ENCODE results near the gene IRGC. TPM values are rescaled to one million over a fixed set of nuclear protein-coding genes. Genes with fewer than 3 reads are reported as not detected.

Gene IRGC
- total RNA-seq, 1 experiment from 2014 or later, result not detected

GRCh38 chr19:43723588-43723987 lies 7.7 kb downstream of the IRGC start:
- H3K4me3 Mint-ChIP-seq, result no peak overlapping the region
- no peaks in the 10 kb centered on the region for H3K9me3 Mint-ChIP-seq
- no peaks in the 10 kb centered on the region for H3K27me3 Mint-ChIP-seq (ENCODE audit: low read depth)
- DNase-seq (ENCODE audit: low spot score) (no peak), ATAC-seq (no peak)
- POLR2A ChIA-PET, result no interaction called here
- 0 out of 2 replicates have a peak, but pooled peaks cover 2% of the 10 kb centered on the region for H3K36me3 Mint-ChIP-seq
- no peak overlapping the region for H3K27ac Mint-ChIP-seq
- CTCF ChIA-PET, result interaction anchor here (0.6 to 1.4 kb wide), 10 partner anchors 20 to 188 kb away, joined by 3 to 7 read pairs (median 4); partner anchors contain the start of genes PLAUR and ZNF428
- no peaks in the 10 kb centered on the region for H3K4me1 Mint-ChIP-seq
- TF ChIP-seq ZNF396 (CRISPR knock-in tag; IDR thresholded peaks at IDR 0.05; ENCODE audit: borderline replicate concordance) (no peak), CBFB (CRISPR knock-in tag; IDR thresholded peaks at IDR 0.05; ENCODE audit: low read depth) (no peak), FOXP1 (CRISPR knock-in tag; IDR thresholded peaks at IDR 0.05; ENCODE audit: borderline replicate concordance) (no peak), MXD4 (CRISPR knock-in tag; IDR thresholded peaks at IDR 0.05; ENCODE audit: borderline replicate concordance) (no peak), NR1H2 (CRISPR knock-in tag; IDR thresholded peaks at IDR 0.05) (no peak), ZNF219 (CRISPR knock-in tag; IDR thresholded peaks at IDR 0.05; ENCODE audit: borderline replicate concordance) (no peak), SMAD4 (CRISPR knock-in tag; IDR thresholded peaks at IDR 0.05) (no peak), HMGA2 (CRISPR knock-in tag; IDR thresholded peaks at IDR 0.05) (no peak), ZMAT4 (CRISPR knock-in tag; IDR thresholded peaks at IDR 0.05) (no peak)
- TF ChIP-seq, protein P1, sequence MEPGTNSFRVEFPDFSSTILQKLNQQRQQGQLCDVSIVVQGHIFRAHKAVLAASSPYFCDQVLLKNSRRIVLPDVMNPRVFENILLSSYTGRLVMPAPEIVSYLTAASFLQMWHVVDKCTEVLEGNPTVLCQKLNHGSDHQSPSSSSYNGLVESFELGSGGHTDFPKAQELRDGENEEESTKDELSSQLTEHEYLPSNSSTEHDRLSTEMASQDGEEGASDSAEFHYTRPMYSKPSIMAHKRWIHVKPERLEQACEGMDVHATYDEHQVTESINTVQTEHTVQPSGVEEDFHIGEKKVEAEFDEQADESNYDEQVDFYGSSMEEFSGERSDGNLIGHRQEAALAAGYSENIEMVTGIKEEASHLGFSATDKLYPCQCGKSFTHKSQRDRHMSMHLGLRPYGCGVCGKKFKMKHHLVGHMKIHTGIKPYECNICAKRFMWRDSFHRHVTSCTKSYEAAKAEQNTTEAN (CRISPR knock-in tag; IDR thresholded peaks at IDR 0.05), result no peak

DNA sequence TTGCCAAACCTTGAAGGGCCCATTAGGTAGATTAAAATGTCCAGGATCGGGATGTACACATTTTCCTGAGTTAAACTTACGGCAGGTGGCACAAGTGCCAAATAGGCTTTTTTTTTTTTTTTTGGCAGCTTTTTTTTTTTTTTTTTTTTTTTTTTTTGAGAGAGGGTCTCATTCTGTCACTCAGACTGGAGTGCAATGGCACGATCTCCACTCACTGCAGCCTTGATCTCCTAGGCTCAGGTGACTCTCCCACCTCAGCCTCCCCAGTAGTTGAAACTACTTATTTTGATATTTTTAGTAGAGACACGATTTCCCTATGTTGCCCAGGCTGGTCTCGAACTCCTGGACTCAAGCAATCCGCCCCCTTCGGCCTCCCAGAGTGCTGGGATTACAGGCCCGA lies 9.0 kb downstream of the IRGC start:
- ChIA-PET POLR2A (interaction anchor here (0.6 kb wide), 1 partner anchor 928 kb away, joined by 3 read pairs; no protein-coding TSS in a partner anchor), CTCF (interaction anchor here (0.6 to 2.5 kb wide), 6 partner anchors 21 to 85 kb away, joined by 3 to 17 read pairs (median 4); no protein-coding TSS in a partner anchor)

DNA sequence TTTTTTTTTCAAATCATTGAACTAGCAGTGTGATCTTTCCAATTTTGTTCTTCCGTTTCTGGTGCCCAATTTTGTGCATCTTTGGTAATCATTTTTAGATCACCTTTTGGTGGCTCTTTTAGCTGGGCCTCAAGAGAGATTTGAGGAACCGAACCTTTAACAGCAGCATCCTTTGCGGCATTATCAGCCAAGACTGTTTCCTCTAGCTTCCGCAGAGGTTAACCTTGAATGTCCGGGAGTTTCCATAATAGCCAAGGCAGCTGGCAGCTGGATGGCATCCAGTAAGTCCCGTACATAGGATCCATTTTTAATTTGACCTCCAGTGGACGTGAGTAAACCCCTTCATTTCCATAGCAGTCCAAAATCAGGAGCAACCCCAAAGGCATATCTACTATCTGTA lies 9.6 kb downstream of the IRGC start:
- ChIA-PET CTCF (interaction anchor here (0.7 to 2.5 kb wide), 7 partner anchors 21 to 84 kb away, joined by 3 to 17 read pairs (median 3); no protein-coding TSS in a partner anchor), POLR2A (interaction anchor here (0.6 kb wide), 1 partner anchor 928 kb away, joined by 3 read pairs; no protein-coding TSS in a partner anchor)
- DNase-seq (ENCODE audit: low spot score), result no peak
- Mint-ChIP-seq H3K4me3 (no peak overlapping the region), H3K27ac (no peak overlapping the region), H3K36me3 (peaks cover 9% of the 10 kb centered on the region), H3K27me3 (ENCODE audit: low read depth) (no peaks in the 10 kb centered on the region), H3K4me1 (no peaks in the 10 kb centered on the region), H3K9me3 (no peaks in the 10 kb centered on the region)
- ATAC-seq, result no peak
- TF ChIP-seq ZNF416 (CRISPR knock-in tag; IDR thresholded peaks at IDR 0.05) (no peak), FOXK1 (CRISPR knock-in tag; IDR thresholded peaks at IDR 0.05) (no peak), PREB (CRISPR knock-in tag; IDR thresholded peaks at IDR 0.05; ENCODE audit: borderline replicate concordance) (no peak), ATF6 (CRISPR knock-in tag; IDR thresholded peaks at IDR 0.05) (no peak), ATF1 (CRISPR knock-in tag; IDR thresholded peaks at IDR 0.05) (no peak), JAZF1 (CRISPR knock-in tag; IDR thresholded peaks at IDR 0.05) (no peak), NR3C1 (CRISPR knock-in tag; conservative IDR thresholded peaks at IDR 0.05; ENCODE audit: low read depth) (no peak), TCF7 (CRISPR knock-in tag; IDR thresholded peaks at IDR 0.05; ENCODE audit: low read depth) (no peak), TEAD1 (CRISPR knock-in tag; IDR thresholded peaks at IDR 0.05) (no peak), E2F1 (CRISPR knock-in tag; IDR thresholded peaks at IDR 0.05) (no peak), NR2C2 (CRISPR knock-in tag; IDR thresholded peaks at IDR 0.05) (no peak), ZNF121 (CRISPR knock-in tag; IDR thresholded peaks at IDR 0.05) (no peak), CBFB (CRISPR knock-in tag; IDR thresholded peaks at IDR 0.05; ENCODE audit: low read depth) (no peak)
- TF ChIP-seq, protein P2, sequence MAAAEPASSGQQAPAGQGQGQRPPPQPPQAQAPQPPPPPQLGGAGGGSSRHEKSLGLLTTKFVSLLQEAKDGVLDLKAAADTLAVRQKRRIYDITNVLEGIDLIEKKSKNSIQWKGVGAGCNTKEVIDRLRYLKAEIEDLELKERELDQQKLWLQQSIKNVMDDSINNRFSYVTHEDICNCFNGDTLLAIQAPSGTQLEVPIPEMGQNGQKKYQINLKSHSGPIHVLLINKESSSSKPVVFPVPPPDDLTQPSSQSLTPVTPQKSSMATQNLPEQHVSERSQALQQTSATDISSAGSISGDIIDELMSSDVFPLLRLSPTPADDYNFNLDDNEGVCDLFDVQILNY (CRISPR knock-in tag; IDR thresholded peaks at IDR 0.05), result no peak
- TF ChIP-seq, protein P3, sequence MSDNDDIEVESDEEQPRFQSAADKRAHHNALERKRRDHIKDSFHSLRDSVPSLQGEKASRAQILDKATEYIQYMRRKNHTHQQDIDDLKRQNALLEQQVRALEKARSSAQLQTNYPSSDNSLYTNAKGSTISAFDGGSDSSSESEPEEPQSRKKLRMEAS (CRISPR knock-in tag; IDR thresholded peaks at IDR 0.05), result no peak

More for the DNA sequence above, 9.0 kb downstream of the IRGC start:
- ATAC-seq (no peak), DNase-seq (ENCODE audit: low spot score) (no peak)
- Mint-ChIP-seq H3K27me3 (ENCODE audit: low read depth) (no peaks in the 10 kb centered on the region), H3K27ac (no peak overlapping the region), H3K4me3 (no peak overlapping the region), H3K4me1 (no peaks in the 10 kb centered on the region), H3K9me3 (no peaks in the 10 kb centered on the region), H3K36me3 (0 out of 2 replicates have a peak, but pooled peaks cover 5% of the 10 kb centered on the region)
- TF ChIP-seq CBFB (CRISPR knock-in tag; IDR thresholded peaks at IDR 0.05; ENCODE audit: low read depth) (no peak), ZNF232 (CRISPR knock-in tag; IDR thresholded peaks at IDR 0.05) (no peak)
